Astrocyte of the spinal cord (primary cell): Measurements from ENCODE around the gene MCM8.

ENCODE experiments used
- DNase-seq: peaks from one replicate; pipeline ENCODE4 v3.0.0; 2011; ENCODE audit warnings: low read depth, low spot score
- H3K4me3 ChIP-seq: 2 replicates; pipeline ENCODE4 v1.5.1; 2011; ENCODE audit warnings: low read depth, mild to moderate bottlenecking, low read length, moderate library complexity
- in situ Hi-C: cut with HindIII; loops from 2 replicates; pipeline ENCODE4 v1.10.0; 2017; ENCODE audit warnings: low sequenced_read_pairs
- TF ChIP-seq, protein P1 (sequence below): IDR thresholded peaks from 2 replicates; pipeline ENCODE4 v1.5.1; 2012; ENCODE audit warnings: low read depth, mild to moderate bottlenecking, low read length, inconsistent platforms

MCM8 gene

DNA sequence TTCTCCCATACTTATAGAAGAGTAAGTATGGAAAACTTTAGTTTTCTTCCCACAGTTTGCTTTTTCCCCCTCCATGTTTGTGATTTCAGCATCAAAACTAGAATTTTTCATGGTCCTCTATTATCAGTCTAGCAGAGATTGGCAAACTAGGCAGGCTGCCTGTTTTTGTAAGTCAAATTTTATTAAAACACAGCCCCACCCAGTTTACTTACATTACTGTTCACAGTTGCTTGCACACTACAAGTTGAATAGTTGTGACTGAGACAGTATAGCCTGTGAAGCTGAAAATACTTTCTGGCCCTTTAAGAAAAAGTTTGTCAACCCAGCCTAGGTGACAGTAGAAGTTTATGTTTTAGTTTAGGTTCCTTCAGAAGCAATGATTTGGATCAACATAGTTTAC, 19.5 kb downstream of the MCM8 start:
- TF ChIP-seq, protein P1, sequence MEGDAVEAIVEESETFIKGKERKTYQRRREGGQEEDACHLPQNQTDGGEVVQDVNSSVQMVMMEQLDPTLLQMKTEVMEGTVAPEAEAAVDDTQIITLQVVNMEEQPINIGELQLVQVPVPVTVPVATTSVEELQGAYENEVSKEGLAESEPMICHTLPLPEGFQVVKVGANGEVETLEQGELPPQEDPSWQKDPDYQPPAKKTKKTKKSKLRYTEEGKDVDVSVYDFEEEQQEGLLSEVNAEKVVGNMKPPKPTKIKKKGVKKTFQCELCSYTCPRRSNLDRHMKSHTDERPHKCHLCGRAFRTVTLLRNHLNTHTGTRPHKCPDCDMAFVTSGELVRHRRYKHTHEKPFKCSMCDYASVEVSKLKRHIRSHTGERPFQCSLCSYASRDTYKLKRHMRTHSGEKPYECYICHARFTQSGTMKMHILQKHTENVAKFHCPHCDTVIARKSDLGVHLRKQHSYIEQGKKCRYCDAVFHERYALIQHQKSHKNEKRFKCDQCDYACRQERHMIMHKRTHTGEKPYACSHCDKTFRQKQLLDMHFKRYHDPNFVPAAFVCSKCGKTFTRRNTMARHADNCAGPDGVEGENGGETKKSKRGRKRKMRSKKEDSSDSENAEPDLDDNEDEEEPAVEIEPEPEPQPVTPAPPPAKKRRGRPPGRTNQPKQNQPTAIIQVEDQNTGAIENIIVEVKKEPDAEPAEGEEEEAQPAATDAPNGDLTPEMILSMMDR: no peak
- DNase-seq: no peak
- H3K4me3 ChIP-seq: no peak overlapping the region
- in situ Hi-C loops: no loop called here

DNA sequence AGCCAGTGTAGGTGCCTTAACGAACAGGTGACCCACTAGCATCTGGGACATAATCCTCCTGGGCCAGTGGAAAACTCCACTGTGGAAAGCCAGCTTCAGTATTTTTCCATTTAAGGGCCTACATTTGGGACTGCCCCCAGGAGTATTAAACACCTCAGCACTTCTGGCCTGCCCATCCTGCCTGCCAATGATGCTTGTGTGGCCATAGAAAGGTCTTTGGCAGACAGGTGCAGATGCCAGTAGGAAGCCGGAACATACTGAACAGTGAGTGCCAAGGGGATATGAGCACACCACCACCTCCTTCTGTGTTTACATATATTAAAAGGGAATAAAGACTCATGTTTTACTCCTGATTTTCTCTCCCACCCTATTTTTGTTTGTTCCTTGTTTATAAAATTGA, 19.9 kb downstream of the MCM8 start:
- no peak overlapping the region for H3K4me3 ChIP-seq
- in situ Hi-C loops: no loop called here
- no peak for DNase-seq
- TF ChIP-seq, protein P1: no peak

DNA sequence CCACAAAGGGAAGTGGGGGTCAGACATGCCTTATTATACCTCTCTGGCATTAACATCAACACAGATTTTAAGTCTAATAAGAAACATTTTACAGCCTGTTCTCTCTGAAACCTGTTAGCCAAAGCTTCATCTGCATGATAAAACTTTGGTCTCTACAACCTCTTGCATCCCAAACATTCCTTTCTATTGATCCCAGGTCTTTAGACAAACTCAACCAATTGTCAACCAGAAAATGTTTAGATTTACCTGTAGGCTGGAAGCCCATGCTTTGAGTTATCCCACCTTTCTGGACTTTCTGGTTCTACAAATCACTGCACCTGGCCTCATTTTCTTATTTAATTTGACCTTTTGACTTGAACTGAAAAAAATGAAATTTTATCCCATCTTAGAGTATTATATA, 20.8 kb downstream of the MCM8 start:
- TF ChIP-seq, protein P1: no peak

GRCh38 chr20:5973172-5973571, 22.7 kb downstream of the MCM8 start:
- H3K4me3 ChIP-seq: no peak overlapping the region
- peak; percentile 38 for DNase-seq

More for the DNA sequence above, 20.8 kb downstream of the MCM8 start:
- in situ Hi-C loops: no loop called here
- no peak overlapping the region for H3K4me3 ChIP-seq
- no peak for DNase-seq

DNA sequence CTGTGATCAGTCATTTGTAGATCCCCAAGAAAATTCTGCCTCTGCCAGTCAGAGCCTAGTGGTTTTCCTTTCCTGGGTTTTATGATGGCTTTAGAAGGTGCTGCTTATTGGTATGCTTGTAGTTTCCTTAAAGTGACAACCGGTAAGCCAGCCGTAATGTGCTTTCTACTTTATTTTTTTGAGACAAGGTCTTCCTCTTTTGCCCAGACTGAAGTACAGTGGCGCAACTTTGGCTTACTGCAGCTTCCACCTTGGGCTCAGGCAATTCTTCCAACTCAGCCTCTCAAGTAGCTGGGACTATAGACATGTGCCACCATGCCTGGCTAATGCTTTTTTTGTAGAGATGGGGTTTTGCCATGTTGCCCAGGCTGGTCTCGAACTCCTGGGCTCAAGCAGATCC, 23.5 kb downstream of the MCM8 start:
- DNase-seq: no peak
- H3K4me3 ChIP-seq: no peak overlapping the region
- in situ Hi-C loops: no loop called here
- TF ChIP-seq, protein P1: no peak

More at GRCh38 chr20:5973172-5973571, 22.7 kb downstream of the MCM8 start:
- in situ Hi-C loops: no loop called here
- TF ChIP-seq, protein P1: no peak

- TF ChIP-seq, protein P1: no peak
- no peak for DNase-seq
- no peak overlapping the region for H3K4me3 ChIP-seq
- in situ Hi-C loops: no loop called here
These were observed 24.1 kb downstream of the MCM8 start for GRCh38 chr20:5974531-5974930.

- DNase-seq: no peak
- TF ChIP-seq, protein P1: no peak
- no peak overlapping the region for H3K4me3 ChIP-seq
- in situ Hi-C loops: no loop called here
These were observed 25.3 kb downstream of the MCM8 start for GRCh38 chr20:5975778-5976177.
